Measurements from ENCODE around the gene IL18.
A peak's percentile ranks its signal among the peaks of the same experiment; 100 is the strongest.
"Not testable (repeated sequence)": the region's sequence is repeated elsewhere in the genome, so short reads cannot be mapped to it uniquely, and the experiment has no call there.

The IL18 gene

DNA sequence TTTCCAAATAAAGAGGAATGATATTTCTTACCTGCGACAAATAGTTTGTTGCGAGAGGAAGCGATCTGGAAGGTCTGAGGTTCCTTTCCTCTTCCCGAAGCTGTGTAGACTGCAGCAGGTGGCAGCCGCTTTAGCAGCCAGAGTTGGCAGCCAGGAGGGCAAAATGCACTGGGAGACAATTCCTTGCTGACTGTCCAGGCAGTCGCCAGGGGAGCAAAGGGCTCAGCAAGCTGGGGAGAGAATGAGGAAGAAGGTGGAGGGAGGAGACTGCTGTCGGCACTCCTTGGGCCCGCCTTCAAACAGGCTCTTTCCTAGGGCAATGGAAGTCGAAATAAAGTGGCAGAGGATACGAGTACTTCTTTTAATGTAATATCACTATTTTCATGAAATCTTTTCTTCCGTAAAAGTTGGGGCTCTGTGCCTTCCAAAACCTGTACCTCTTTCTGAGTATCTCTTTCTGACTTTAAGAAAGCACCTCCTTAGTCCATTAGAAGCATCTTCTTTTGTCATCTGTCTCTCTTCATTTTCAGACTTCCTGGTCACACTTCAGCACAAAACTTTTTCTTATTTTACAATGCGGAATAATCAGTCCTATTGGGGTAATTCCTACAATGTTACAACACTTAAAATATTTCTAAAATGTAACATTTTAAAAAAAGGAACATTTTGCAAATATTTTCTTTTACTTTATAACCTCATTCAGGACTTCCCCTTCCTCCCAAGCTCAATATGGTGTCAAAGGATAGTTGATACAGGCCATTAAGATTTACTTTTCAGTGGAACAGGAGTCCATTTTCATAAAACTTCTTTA, at the start of gene IL18:
Gene IL18, minus strand, starts transcription at position 220 of the 811 bp plus-strand sequence. CDS start 9,041 bp downstream, outside the sequence.
- no peak for DNase-seq (ENCODE audit: low spot score in 2 of 2)
- Mint-ChIP-seq H3K9me3 (no peaks in the 10 kb centered on the region), H3K36me3 (peaks cover 8% of the 10 kb centered on the region), H3K4me3 (peak within 1 kb of the TSS; percentile 75), H3K4me1 (peaks cover 9% of the 10 kb centered on the region), H3K27me3 (peaks cover 7% of the 10 kb centered on the region), H3K27ac (no peak within 1 kb of the TSS)
- ATAC-seq (ENCODE audit: low read depth): no peak

DNA sequence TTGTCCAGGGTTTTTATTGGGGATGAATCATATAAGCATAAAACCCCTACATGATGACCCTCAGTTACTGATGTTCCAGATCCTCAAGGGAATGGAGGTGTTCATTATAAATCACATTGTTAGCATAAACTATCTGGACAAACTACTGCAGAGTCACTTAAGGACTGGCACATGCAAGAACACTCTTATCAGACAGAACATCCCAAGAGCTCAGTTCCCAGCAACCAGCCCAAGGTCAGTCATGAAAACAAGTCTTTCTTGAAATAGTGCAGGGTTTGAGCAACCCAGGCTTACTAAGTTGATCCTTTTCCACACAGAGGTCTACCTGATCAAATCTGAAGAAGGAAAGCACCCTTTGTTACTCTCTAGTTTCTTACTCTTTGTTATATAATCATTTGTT, 48.8 kb upstream of the IL18 start:
- Mint-ChIP-seq H3K27me3 (peaks cover 2% of the 10 kb centered on the region), H3K4me3 (no peak overlapping the region), H3K36me3 (no peaks in the 10 kb centered on the region), H3K9me3 (no peaks in the 10 kb centered on the region), H3K27ac (no peak overlapping the region), H3K4me1 (no peaks in the 10 kb centered on the region)
- no peak for ATAC-seq (ENCODE audit: low read depth)
- DNase-seq (ENCODE audit: low spot score in 2 of 2): no peak

- Mint-ChIP-seq H3K4me3 (no peak overlapping the region), H3K27me3 (peaks cover 2% of the 10 kb centered on the region), H3K9me3 (no peaks in the 10 kb centered on the region), H3K4me1 (no peaks in the 10 kb centered on the region), H3K27ac (no peak overlapping the region), H3K36me3 (no peaks in the 10 kb centered on the region)
- ATAC-seq (ENCODE audit: low read depth): no peak
- no peak for DNase-seq (ENCODE audit: low spot score in 2 of 2)
These were observed 48.4 kb upstream of the IL18 start for GRCh38 chr11:112212290-112212689.

GRCh38 chr11:112211536-112211935, 47.6 kb upstream of the IL18 start:
- H3K9me3 Mint-ChIP-seq: no peaks in the 10 kb centered on the region
- no peaks in the 10 kb centered on the region for H3K4me1 Mint-ChIP-seq
- no peaks in the 10 kb centered on the region for H3K36me3 Mint-ChIP-seq
- DNase-seq (ENCODE audit: low spot score in 2 of 2) (no peak), ATAC-seq (ENCODE audit: low read depth) (no peak)
- no peak overlapping the region for H3K4me3 Mint-ChIP-seq
- no peak overlapping the region for H3K27ac Mint-ChIP-seq
- H3K27me3 Mint-ChIP-seq: peaks cover 2% of the 10 kb centered on the region

DNA sequence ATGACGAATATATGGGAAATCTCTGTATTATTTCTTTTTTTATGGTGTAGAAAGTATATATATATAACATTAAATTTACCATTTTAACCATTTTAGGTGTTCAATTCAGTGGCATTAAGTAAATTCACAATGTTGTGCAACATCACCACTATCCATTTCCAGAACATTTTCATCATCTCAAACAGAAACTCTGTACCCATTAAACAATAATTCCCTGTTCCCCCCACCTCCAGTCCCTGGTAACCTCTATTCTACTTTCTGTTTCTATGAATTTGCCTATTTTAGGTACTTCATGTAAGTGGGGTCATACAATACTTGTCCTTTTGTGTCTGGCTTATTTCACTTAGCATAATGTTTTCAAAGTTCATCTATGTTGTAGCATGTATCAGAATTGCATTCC, 47.0 kb upstream of the IL18 start:
- no peak for DNase-seq (ENCODE audit: low spot score in 2 of 2)
- Mint-ChIP-seq H3K27me3 (peaks cover 2% of the 10 kb centered on the region), H3K27ac (no peak overlapping the region)

DNA sequence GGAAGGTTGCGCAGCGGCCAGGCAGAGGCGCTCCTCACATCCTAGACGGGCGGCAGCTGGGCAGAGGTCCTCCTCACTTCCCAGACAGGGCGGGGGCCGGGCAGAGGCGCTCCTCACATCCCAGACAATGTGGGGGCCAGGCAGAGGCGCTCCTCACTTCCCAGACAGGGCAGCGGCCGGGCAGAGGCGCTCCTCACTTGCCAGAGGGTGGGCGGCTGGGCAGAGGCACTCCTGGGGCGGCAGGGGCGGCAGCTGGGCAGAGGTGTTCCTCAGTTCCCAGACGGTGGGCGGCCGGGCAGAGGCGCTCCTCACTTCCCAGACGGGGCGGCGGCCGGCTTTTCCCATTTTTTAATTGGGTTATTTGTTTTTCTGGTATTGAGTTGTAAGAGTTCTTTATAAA, 42.2 kb upstream of the IL18 start:
- ATAC-seq (ENCODE audit: low read depth): no peak
- no peak for DNase-seq (ENCODE audit: low spot score in 2 of 2)
- Mint-ChIP-seq H3K4me3 (no peak overlapping the region), H3K27ac (no peak overlapping the region), H3K4me1 (no peaks in the 10 kb centered on the region), H3K9me3 (no peaks in the 10 kb centered on the region), H3K27me3 (no peaks in the 10 kb centered on the region), H3K36me3 (no peaks in the 10 kb centered on the region)

More for the DNA sequence above, 47.0 kb upstream of the IL18 start:
- no peak for ATAC-seq (ENCODE audit: low read depth)
- H3K4me1 Mint-ChIP-seq: no peaks in the 10 kb centered on the region
- no peak overlapping the region for H3K4me3 Mint-ChIP-seq
- no peaks in the 10 kb centered on the region for H3K36me3 Mint-ChIP-seq
- H3K9me3 Mint-ChIP-seq: no peaks in the 10 kb centered on the region

DNA sequence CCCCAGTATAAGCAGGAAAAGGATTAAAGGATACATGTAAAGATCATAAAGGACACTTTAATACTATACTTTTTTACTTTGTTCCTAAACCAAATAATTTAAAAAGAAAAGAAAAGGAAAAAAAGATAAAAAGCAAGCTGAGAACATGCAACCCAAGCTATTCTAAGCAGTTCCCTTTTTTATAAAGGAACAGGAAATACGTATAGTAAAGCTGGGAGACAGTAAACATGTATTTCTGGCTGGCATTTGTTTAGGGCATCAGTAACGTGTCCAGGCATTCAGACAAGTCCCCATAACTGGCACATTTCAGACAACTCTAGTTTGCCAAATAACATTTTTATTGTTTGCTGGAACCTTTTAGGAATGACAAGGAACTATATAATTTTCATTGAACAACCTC, 36.4 kb upstream of the IL18 start:
- Mint-ChIP-seq H3K4me1 (no peaks in the 10 kb centered on the region), H3K9me3 (no peaks in the 10 kb centered on the region), H3K36me3 (no peaks in the 10 kb centered on the region), H3K4me3 (no peak overlapping the region), H3K27me3 (peaks cover 9% of the 10 kb centered on the region), H3K27ac (no peak overlapping the region)
- no peak for DNase-seq (ENCODE audit: low spot score in 2 of 2)
- ATAC-seq (ENCODE audit: low read depth): no peak

- H3K36me3 Mint-ChIP-seq; DNase-seq (ENCODE audit: low spot score in 2 of 2); H3K9me3 Mint-ChIP-seq; H3K4me1 Mint-ChIP-seq; ATAC-seq (ENCODE audit: low read depth); H3K27ac Mint-ChIP-seq; H3K4me3 Mint-ChIP-seq; H3K27me3 Mint-ChIP-seq: not testable (repeated sequence)
These were observed 35.2 kb upstream of the IL18 start for GRCh38 chr11:112199101-112199500.

GRCh38 chr11:112196519-112197087, 32.7 kb upstream of the IL18 start:
- H3K27ac Mint-ChIP-seq: no peak overlapping the region
- no peaks in the 10 kb centered on the region for H3K4me1 Mint-ChIP-seq
- DNase-seq (ENCODE audit: low spot score in 2 of 2) (no peak), ATAC-seq (ENCODE audit: low read depth) (no peak)
- no peaks in the 10 kb centered on the region for H3K36me3 Mint-ChIP-seq
- no peaks in the 10 kb centered on the region for H3K9me3 Mint-ChIP-seq
- H3K4me3 Mint-ChIP-seq: no peak overlapping the region
- H3K27me3 Mint-ChIP-seq: peaks cover 9% of the 10 kb centered on the region

- Mint-ChIP-seq H3K9me3 (no peaks in the 10 kb centered on the region), H3K4me3 (no peak overlapping the region), H3K27me3 (peaks cover 9% of the 10 kb centered on the region), H3K27ac (no peak overlapping the region), H3K36me3 (no peaks in the 10 kb centered on the region), H3K4me1 (no peaks in the 10 kb centered on the region)
- DNase-seq (ENCODE audit: low spot score in 2 of 2) (no peak), ATAC-seq (ENCODE audit: low read depth) (no peak)
These were observed 32.1 kb upstream of the IL18 start for GRCh38 chr11:112195951-112196351.

DNA sequence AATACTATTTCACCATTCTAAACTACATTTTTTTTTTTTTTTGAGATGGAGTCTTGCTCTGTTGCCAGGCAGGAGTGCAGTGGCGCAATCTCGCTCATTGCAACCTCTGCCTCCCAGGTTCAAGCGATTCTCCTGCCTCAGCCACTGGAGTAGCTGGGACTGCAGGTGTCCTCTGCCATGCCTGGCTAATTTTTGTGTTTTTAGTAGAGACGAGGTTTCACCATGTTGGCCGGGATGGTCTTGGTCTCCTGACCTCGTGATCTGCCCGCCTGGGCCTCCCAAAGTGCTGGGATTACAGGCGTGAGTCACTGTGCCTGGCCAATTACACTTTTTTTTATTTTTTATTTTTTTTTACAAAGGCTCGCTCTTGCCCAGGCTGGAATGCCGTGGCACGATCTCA, 31.2 kb upstream of the IL18 start:
- H3K36me3 Mint-ChIP-seq; H3K4me3 Mint-ChIP-seq; H3K9me3 Mint-ChIP-seq; H3K27ac Mint-ChIP-seq; H3K27me3 Mint-ChIP-seq; ATAC-seq (ENCODE audit: low read depth); DNase-seq (ENCODE audit: low spot score in 2 of 2); H3K4me1 Mint-ChIP-seq: not testable (repeated sequence)

- Mint-ChIP-seq H3K27ac (no peak overlapping the region), H3K4me3 (no peak overlapping the region)
- no peak for ATAC-seq (ENCODE audit: low read depth)
These were observed 22.4 kb upstream of the IL18 start for GRCh38 chr11:112186304-112186703.

GRCh38 chr11:112185883-112186282, 22.0 kb upstream of the IL18 start:
- Mint-ChIP-seq H3K27me3 (peaks cover 6% of the 10 kb centered on the region), H3K4me1 (peaks cover 7% of the 10 kb centered on the region), H3K4me3 (no peak overlapping the region), H3K27ac (no peak overlapping the region), H3K9me3 (no peaks in the 10 kb centered on the region), H3K36me3 (no peaks in the 10 kb centered on the region)
- DNase-seq (ENCODE audit: low spot score in 2 of 2): no peak
- ATAC-seq (ENCODE audit: low read depth): no peak

More at GRCh38 chr11:112186304-112186703, 22.4 kb upstream of the IL18 start:
- DNase-seq (ENCODE audit: low spot score in 2 of 2): no peak
- Mint-ChIP-seq H3K4me1 (peaks cover 7% of the 10 kb centered on the region), H3K36me3 (no peaks in the 10 kb centered on the region), H3K9me3 (no peaks in the 10 kb centered on the region), H3K27me3 (peaks cover 6% of the 10 kb centered on the region)

- Mint-ChIP-seq H3K9me3 (no peaks in the 10 kb centered on the region), H3K27me3 (peaks cover 2% of the 10 kb centered on the region), H3K4me1 (peaks cover 14% of the 10 kb centered on the region), H3K4me3 (no peak overlapping the region), H3K36me3 (no peaks in the 10 kb centered on the region), H3K27ac (peak overlapping the region; percentile 25)
- DNase-seq (ENCODE audit: low spot score in 2 of 2) (no peak), ATAC-seq (ENCODE audit: low read depth) (no peak)
These were observed 19.0 kb upstream of the IL18 start for GRCh38 chr11:112182867-112183266.

DNA sequence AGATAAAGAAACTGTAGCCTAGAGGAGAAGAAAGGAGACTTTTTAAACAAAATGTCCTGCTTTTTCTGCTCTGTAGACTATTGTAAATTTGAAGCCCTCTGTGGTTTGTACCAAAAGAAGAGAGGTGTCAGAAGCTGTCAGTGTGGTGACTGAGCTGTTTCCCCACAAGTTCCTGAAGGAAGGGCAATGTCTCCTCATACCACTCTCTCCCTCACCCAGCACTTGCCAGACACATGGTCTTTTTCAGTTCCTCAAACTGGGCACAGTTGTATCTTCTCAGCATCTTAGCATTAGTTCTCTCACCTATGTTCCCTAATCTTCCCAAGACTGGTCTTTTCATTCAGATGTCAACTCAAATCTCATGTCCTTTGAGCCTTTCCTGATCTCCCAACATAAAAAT, 15.7 kb upstream of the IL18 start:
- Mint-ChIP-seq H3K27me3 (peaks cover 6% of the 10 kb centered on the region), H3K4me3 (no peak overlapping the region), H3K27ac (no peak overlapping the region), H3K9me3 (no peaks in the 10 kb centered on the region), H3K4me1 (peaks cover 23% of the 10 kb centered on the region), H3K36me3 (no peaks in the 10 kb centered on the region)
- peak; percentile 82 for ATAC-seq (ENCODE audit: low read depth)
- DNase-seq (ENCODE audit: low spot score in 2 of 2): peak in 1 of 2 donors; percentile 17
